AML-193 (cell line): ENCODE measurements around the gene MRGPRG.

Source experiments
- DNase-seq, 2 experiments: peaks; one replicate each; lab custom pipeline; 2025; lab: John Stamatoyannopoulos, UW

MRGPRG gene

DNA sequence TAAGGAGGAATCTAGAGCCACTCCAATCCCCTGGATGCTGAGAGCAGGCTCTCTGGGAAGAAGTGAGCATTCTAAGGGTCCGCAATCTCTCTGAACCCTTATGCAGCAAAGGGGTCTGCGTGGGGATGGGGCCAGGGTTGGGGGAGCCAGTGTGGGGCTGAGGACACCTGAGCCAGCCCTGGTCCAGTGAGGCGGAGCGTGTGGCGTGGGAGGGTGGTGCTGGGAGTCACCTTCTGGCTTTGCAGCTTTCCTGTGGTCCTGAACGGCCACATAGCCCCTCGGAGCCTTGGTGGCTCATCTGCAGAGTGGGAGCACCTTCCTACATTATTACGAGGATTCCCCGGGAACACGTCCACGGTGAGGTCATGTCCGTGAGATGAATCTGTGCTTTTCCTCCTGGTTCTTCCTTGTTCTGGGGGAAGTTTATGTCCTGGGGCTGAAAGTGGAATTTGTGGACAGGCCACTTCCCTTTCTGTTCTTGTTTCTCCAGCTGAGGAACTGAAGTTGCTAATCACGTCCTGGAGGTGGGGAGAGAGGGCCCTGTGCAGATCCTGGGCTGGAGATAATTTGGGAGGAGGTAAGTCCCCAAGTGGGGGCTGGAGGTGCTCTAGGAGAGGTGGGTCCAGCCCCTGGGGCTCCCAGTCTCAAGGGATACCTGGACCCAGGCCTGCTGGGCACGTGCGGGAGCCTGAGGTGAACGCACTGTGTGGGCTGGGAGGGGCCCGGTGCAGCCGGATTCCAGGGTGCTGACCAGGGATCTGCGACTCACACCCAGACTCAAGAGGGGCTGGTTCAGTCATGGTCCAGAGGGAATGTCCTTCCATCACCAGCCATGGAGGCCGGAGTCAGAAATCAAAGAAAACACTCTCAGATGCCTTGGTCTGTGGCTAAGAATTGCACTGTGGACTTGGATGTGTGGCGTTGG is 7.5 kb upstream of the MRGPRG start:
- peak; percentile 0 to 4 for DNase-seq

- no peak for DNase-seq
Measured at GRCh38 chr11:3225159-3225758, 6.6 kb upstream of the MRGPRG start.

GRCh38 chr11:3224401-3225057 is 5.9 kb upstream of the MRGPRG start:
- DNase-seq: no peak

DNA sequence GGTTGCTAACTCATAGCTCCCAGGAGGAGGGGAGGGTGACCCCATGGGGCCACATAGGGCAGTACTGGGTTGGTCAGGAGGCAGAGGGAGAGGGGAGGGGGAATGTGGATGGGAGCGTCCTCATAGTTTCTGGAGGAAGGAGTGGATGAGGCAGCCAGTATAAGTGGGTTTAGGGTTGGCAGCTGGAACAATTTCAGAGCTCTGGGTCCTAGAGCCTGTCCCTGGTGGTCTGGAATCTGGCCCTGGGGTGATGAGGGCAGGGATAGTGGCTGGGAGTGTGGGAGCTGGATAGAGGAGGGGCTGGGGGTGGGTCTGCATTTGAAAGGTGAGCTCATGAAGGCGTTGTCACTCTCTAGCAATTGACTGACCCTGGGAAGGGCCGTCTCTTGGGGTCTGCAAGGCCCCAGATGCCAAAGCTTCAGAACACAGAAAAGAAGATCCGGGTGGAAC is 5.3 kb upstream of the MRGPRG start:
- DNase-seq: no peak

GRCh38 chr11:3222941-3223915 is 4.6 kb upstream of the MRGPRG start:
- peak in 1 of 2 experiments; percentile 6 for DNase-seq

GRCh38 chr11:3222003-3222855 is 3.6 kb upstream of the MRGPRG start:
- DNase-seq: no peak

DNA sequence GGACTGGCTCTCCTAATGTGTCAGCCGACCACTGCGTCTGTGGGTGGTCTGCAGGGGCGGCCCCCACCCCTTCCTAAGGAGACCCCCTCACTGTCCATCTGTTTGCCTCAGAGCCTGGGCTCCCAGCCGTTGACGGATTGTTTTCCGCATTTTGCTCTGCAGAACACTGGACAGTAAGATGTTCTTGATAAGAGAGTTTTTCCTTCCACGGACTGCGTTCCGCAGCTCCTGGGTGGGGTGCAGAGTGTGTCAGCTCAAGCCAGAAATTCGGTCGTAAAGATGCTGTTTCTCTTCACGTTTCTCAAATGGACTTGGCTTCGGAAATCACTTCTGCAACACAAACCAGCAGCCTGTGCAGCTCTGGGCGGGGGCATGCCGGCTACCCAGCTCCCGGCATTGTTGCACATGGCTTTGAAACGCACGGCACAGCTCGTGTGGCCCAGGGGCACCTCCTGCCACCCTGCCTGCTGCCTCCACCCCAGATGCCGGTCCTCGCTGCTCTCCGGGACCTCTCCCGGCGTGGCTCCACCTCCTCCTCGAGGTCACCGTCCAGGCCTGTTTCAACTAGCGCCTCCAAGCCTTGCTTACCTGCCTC is 2.9 kb upstream of the MRGPRG start:
- no peak for DNase-seq

GRCh38 chr11:3220521-3221407 is 2.2 kb upstream of the MRGPRG start:
- DNase-seq: no peak

GRCh38 chr11:3220101-3220500 is 1.5 kb upstream of the MRGPRG start:
- no peak for DNase-seq

- no peak for DNase-seq
Measured at GRCh38 chr11:3219281-3219892, 774 bp upstream of the MRGPRG start.

DNA sequence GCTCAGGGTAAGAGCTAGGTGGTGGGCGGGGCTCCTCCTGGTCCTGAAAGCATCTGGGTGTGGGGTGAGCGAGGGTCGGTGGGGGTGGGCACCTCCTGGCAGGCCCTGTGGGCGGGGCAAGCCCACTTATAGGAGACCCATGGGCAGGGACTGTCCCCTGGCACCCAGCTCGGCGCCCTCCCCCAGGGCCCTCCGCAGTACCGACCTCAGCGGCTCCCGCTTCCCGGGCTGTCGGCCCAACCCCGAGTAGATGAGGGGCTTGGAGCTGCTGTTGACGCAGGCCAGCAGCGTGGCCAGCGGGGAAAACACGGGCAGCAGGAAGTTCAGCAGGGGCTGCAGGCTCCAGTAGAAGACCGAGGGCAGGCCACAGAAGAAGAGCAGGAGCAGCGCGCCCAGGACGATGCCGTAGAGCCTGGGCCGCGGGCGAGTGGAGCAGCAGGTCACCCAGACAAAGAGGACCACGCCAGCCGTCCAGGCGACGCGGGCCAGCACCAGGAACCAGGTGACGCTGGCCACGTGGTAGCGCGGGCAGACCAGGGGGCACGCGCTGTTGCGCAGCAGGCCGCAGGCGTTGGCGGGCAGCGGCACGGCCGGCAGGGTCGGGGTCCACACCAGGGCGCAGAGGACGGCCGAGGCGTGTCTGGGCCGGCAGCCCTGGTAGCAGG is 663 bp downstream of the MRGPRG start:
- no peak for DNase-seq

DNA sequence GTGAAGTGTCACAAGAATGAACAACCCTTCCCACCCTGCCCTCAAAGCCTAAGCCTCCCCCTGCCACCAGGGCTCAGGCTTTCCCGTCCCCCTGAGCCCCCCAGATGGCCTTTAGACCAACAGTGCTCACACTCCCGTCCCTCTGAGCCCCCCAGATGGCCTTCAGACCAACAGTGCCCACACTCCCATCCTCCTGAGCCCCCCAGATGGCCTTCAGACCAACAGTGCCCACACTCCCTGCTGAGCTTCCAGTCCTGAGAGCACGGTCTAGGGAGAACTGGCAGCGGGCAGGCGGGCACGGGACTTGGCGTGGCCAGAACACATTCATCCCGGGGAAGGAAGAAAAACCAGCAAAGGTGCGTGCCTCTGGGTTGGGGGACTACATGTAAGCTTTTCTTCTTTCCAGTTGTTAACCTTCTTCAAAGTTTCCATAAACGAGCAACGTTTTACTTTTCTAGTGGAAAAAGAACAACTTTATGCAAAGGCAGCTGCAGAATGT is 2.5 kb downstream of the MRGPRG start:
- DNase-seq: no peak

DNA sequence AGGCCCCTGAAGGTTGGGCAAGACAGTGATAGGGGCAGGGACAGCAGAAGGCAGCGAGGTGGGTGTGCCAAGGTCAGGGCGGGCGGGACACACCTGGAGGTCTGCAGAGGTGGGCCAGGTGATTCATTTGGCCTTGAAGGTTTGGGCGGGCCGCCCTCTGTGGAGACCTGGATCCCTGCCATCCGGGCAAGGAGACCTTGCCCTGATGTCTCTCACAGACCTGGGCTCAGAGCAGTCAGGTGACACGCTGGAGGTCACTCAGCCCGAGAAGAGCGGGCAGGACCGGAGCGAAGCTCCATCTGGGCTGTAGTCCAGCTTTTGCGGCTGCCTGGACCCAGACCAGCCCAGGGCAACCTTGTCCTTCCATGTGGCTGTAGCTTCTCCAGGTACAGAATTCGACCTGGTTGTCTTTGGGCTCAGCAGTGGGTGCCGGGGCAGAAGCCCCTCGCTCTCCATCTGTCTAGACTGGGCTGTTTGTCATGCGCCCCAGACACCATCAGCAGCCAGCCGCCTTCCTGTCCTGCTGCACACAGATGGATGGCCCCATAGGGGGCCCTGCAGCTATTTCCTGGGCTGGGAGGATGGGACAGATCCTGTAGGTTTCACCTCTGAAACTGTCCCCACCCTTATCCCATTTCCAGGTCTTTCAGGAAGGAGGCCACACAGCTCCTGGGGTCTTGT is 3.1 kb downstream of the MRGPRG start:
- DNase-seq: no peak

GRCh38 chr11:3214420-3214699 is 4.3 kb downstream of the MRGPRG start:
- no peak for DNase-seq

DNA sequence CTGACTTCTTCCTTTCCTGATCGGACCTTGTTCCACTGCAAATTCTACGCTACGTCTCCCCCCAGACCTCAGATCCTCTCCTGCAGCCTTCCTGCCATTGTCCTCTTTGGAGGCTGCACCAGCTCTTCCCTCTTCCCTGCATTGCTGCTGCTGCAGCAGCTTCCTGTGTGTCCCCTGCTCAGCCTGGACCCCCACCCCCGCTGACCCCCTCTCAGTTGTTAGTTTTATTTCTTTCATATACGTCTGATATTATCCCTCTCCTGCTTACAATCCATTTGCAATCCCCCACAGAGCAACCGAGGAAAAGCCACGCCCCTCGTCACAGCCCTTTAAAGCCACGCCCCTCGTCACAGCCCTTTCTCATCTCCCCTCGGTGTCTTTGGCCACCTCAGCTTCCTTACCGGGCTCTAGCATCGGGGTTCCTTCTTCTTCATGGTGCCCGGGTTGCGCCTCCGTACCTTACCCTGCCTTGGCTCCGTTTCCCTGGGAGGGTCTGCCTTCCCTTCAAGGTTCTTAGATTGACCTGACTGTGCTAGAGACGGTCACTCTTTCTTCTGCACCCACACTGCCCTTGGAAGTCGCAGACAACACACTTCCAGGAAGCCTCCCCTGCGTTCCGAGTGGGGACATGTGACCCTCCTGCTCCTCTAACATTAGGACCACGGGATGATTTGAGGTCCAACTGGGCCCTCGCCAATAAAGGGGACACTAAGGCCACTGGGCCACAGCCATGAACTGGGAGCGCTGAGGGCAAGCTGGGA is 4.8 kb downstream of the MRGPRG start:
- DNase-seq: no peak

DNA sequence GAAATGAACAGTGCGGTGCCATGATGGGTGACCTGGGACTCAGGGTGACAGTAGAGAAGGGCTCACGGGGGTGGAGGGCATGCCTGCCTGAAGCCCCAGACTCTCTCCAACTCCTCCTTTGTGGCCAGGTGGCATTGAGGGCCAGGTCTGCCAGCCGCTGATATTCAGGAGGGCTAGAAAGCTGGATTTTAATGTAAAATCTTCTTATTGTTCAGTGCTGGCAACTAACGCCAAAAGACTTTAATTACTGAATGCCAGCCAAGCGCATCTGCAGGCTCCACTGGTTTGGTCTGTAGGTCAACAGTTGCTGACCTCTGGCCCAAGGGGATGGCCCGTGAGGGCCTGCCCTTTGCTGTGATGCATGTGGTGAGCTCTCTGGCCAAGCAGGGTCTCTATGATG is 10.3 kb downstream of the MRGPRG start:
- no peak for DNase-seq
